Body of pancreas (tissue), 4 donors: ENCODE results near the gene RAB3GAP2.

Experiments
- POLR2A ChIP-seq, 3 donors: fragments of 450-650 bp; IDR thresholded peaks; one replicate each; pipeline ENCODE4 v1.6.1; 2016; ENCODE audit warnings: antibody characterized with exemption in 3 of 3, mild to moderate bottlenecking in 2 of 3
- TF ChIP-seq, protein P1 (sequence below), 7 experiments: fragments of 450-650 bp in 4 of 7; fragments of 200-600 bp in 3 of 7; sonication (generic) in 3 of 7; IDR thresholded peaks; one replicate each; pipeline ENCODE4 v1.5.1; 2016 to 2019; ENCODE audit warnings: antibody characterized with exemption in 7 of 7

DNA sequence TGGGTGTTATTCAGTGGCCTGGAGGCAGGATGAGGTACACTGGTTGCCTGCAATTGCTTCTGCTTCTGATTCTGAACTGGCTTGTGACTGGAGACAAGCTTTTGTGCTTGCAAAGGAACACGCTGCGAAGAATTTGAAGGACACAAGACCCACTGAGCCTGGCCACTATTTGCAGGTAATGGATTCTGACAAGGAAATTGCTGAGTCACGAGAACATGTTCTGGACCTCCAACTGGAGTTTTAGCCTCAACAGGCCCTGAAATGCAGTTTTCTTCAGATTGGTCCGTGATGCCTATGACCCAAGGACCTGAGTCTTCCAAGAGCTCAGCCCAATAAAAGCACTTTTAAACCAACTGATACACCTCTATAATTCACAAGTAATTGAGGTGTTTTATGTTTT lies 4.6 kb downstream of the RAB3GAP2 start:
- TF ChIP-seq, protein P1, sequence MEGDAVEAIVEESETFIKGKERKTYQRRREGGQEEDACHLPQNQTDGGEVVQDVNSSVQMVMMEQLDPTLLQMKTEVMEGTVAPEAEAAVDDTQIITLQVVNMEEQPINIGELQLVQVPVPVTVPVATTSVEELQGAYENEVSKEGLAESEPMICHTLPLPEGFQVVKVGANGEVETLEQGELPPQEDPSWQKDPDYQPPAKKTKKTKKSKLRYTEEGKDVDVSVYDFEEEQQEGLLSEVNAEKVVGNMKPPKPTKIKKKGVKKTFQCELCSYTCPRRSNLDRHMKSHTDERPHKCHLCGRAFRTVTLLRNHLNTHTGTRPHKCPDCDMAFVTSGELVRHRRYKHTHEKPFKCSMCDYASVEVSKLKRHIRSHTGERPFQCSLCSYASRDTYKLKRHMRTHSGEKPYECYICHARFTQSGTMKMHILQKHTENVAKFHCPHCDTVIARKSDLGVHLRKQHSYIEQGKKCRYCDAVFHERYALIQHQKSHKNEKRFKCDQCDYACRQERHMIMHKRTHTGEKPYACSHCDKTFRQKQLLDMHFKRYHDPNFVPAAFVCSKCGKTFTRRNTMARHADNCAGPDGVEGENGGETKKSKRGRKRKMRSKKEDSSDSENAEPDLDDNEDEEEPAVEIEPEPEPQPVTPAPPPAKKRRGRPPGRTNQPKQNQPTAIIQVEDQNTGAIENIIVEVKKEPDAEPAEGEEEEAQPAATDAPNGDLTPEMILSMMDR (IDR thresholded peaks at IDR 0.05) = no peak
- no peak for TF ChIP-seq POLR2A (IDR thresholded peaks at IDR 0.05)
